Testis (tissue), 3 donors: ENCODE data around the gene NLRP3. TPM values are rescaled to one million over a fixed set of nuclear protein-coding genes. Genes with fewer than 3 reads are reported as not detected.
"Not testable (repeated sequence)": the region's sequence is repeated elsewhere in the genome, so short reads cannot be mapped to it uniquely, and the experiment has no call there.

Experiments used
- DNase-seq: peaks from one replicate; pipeline ENCODE4 v3.0.0-alpha.2; 2019
- H3K27ac ChIP-seq, 2 donors: fragments of 200-600 bp; sonication (generic); one replicate each; pipeline ENCODE4 v1.5.1; 2019
- H3K27me3 ChIP-seq: fragments of 200-600 bp; sonication (generic); one replicate; pipeline ENCODE4 v1.5.1; 2019
- H3K36me3 ChIP-seq: fragments of 200-600 bp; sonication (generic); one replicate; pipeline ENCODE4 v1.5.1; 2017; ENCODE audit warnings: low read depth; ENCODE audit errors: missing control alignments
- H3K4me1 ChIP-seq: fragments of 200-600 bp; sonication (generic); one replicate; pipeline ENCODE4 v1.5.1; 2019
- H3K4me3 ChIP-seq, 2 donors: fragments of 200-600 bp; sonication (generic); one replicate each; pipeline ENCODE4 v1.5.1; 2017 to 2019
- H3K9me3 ChIP-seq: fragments of 200-600 bp; sonication (generic); one replicate; pipeline ENCODE4 v1.5.1; 2017
- POLR2A ChIP-seq: fragments of 450-650 bp; IDR thresholded peaks from one replicate; pipeline ENCODE4 v1.6.1; 2017; ENCODE audit warnings: antibody characterized with exemption, mild to moderate bottlenecking, moderate library complexity
- WGBS, 2 donors: methylation state at CpG; one replicate each; pipeline ENCODE4 v1.1.5; 2018; 5-methylcytosine and 5-hydroxymethylcytosine counted together
- intact Hi-C: fragments of 100-400 bp; cut with DNase I; formaldehyde crosslinking; loops from one replicate; pipeline ENCODE4 v1.15.1; 2023; ENCODE audit warnings: low total_unique reads
- polyA plus RNA-seq: library from polyadenylated mRNA; stranded (reverse); fragments of 350-450 nt; fragmentation: Illumina TruSeq; extraction: RNeasy Lipid Tissue Mini Kit (QIAGEN cat#74804); gene quantifications from one replicate; pipeline ENCODE4 v1.2.3, GENCODE V29; 2014; ENCODE audit warnings: low read depth, low replicate concordance; ENCODE audit not compliant: insufficient read depth
- total RNA-seq, 2 donors: library from RNA; depleted of rRNA; stranded (reverse); fragments of >200 nt; gene quantifications; one replicate each; pipeline ENCODE4 v1.2.3, GENCODE V29; 2016
- TF ChIP-seq, protein P1 (sequence below), 3 experiments: fragments of 450-650 bp in 2 of 3; fragments of 200-600 bp in 1 of 3; sonication (generic) in 1 of 3; IDR thresholded peaks; one replicate each; pipeline ENCODE4 v1.5.1; 2016 to 2019; ENCODE audit warnings: antibody characterized with exemption in 3 of 3, mild to moderate bottlenecking in 2 of 3, moderate library complexity in 1 of 3

NLRP3 gene
- total and polyA plus RNA-seq, 3 donors from 2014 or later = 0.31 to 1.4 (median 0.92) TPM

DNA sequence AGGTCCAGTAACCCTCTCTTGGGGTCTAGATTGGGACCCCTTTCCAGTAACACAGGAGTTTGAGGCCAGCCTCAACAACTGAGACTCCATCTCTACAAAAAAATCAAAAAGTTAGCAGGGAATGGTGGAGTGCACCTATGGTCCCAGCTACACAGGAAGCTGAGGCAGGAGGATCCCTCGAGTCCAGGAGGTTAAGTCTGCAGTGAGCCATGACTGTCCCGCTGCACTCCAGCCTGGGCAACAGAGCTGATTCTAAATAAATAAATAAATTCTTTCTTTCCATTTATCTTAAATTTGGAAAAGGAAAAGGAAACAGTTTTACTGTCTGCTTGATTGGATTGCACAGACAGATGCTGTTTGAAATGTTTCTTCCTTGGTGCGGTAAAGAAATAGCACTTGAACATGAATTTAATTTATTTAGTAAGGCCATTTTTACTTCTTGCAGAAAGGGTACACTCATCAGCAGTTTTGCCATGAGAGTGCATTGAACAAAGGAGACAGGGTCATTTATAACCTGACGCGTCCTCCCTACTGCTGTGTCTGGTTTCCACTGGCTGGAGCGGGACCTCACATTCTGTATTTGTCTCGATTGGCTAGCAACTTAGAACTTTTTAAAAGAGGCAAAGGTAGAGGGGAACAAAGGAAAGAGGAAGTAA lies 47.4 kb upstream of the NLRP3 start:
- no peak for DNase-seq
- no peak overlapping the region for H3K27ac ChIP-seq

DNA sequence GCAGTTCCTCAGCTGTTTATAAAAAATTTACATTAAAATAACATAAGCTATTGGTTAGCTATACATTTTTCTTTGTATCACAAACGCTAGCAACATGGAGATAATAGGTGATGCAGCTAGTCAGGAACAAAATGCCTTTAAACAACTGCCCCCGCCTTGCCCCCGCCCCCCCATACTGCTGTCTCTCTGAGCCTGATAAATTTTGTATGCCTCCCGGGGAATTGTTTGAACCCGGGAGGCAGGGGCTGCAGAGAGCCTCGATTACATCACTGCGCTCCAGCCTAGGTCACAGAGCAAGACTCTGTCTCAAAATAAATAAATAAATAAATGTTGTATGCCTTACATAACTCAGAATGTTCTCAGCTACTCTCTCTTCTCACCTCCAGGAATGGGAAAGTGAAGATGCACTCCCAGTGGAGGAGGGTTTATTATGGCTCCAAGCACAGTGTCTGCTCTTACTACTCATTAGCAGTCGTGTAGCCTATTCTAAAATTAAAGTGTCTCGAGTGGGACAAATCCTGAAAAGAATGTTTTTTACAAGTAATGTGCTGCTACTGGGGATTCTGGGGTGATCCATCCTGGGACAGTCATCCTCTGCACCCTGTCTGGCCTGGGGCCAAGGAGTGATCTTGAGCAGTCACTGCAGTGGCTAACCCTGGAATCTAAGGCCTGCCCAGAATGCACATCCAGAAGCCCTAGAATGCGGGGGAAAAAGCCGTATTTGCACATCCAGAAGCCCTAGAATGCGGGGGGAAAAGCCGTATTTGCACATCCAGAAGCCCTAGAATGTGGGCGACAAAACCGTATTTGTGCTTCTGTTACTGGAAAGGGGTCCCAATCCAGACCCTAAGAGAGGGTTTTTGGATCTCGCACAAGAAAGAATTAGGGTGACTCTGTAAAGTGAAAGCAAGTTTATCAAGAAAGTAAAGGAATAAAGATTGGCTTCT lies 44.9 kb upstream of the NLRP3 start:
- H3K4me1 ChIP-seq = no peaks in the 10 kb centered on the region
- H3K9me3 ChIP-seq = no peaks in the 10 kb centered on the region
- H3K36me3 ChIP-seq = no peaks in the 10 kb centered on the region
- no peak overlapping the region for H3K4me3 ChIP-seq
- intact Hi-C loops = no loop called here
- 61 to 70% methylated on average over 16 of the region's 16 CpGs for WGBS, 2 donors
- no peak for DNase-seq
- H3K27me3 ChIP-seq = no peaks in the 10 kb centered on the region
- TF ChIP-seq POLR2A = no peak
- TF ChIP-seq, protein P1, sequence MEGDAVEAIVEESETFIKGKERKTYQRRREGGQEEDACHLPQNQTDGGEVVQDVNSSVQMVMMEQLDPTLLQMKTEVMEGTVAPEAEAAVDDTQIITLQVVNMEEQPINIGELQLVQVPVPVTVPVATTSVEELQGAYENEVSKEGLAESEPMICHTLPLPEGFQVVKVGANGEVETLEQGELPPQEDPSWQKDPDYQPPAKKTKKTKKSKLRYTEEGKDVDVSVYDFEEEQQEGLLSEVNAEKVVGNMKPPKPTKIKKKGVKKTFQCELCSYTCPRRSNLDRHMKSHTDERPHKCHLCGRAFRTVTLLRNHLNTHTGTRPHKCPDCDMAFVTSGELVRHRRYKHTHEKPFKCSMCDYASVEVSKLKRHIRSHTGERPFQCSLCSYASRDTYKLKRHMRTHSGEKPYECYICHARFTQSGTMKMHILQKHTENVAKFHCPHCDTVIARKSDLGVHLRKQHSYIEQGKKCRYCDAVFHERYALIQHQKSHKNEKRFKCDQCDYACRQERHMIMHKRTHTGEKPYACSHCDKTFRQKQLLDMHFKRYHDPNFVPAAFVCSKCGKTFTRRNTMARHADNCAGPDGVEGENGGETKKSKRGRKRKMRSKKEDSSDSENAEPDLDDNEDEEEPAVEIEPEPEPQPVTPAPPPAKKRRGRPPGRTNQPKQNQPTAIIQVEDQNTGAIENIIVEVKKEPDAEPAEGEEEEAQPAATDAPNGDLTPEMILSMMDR (IDR thresholded peaks at IDR 0.05) = no peak
- H3K27ac ChIP-seq = no peak overlapping the region

More for the DNA sequence above, 47.4 kb upstream of the NLRP3 start:
- Histone ChIP-seq H3K4me1 (no peaks in the 10 kb centered on the region), H3K4me3 (no peak overlapping the region), H3K9me3 (no peaks in the 10 kb centered on the region), H3K27me3 (no peaks in the 10 kb centered on the region), H3K36me3 (no peaks in the 10 kb centered on the region)
- WGBS, 2 donors = 82 to 83% methylated on average over 7 of the region's 7 CpGs
- TF ChIP-seq, protein P1 (IDR thresholded peaks at IDR 0.05) = no peak
- no peak for TF ChIP-seq POLR2A
- intact Hi-C loops = no loop called here

DNA sequence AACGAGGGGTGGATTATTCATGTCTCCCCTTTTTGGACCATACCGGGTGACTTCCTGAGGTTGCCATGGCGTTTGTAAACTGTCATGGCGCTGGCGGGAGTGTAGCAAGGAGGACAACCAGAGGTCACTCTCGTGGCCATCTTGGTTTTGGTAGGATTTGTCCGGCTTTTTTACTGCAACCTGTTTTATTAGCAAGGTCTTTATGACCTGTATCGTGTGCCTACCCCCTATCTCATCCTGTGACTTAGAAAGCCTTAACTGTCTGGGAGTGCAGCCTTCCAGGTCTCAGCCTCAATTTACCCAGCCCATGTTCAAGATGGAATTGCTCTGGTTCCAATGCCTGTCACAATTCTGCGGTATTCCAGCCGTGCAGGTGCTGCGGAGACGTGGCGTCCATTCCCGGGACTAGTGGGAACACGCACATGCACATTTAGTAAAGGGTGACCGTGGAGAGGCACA lies 44.1 kb upstream of the NLRP3 start:
- no peaks in the 10 kb centered on the region for H3K4me1 ChIP-seq
- TF ChIP-seq, protein P1 (IDR thresholded peaks at IDR 0.05) = no peak
- TF ChIP-seq POLR2A = no peak
- WGBS, 2 donors = 63 to 73% methylated on average over 16 of the region's 16 CpGs
- intact Hi-C loops = no loop called here
- DNase-seq = no peak
- H3K27ac ChIP-seq = no peak overlapping the region
- H3K4me3 ChIP-seq = no peak overlapping the region
- no peaks in the 10 kb centered on the region for H3K36me3 ChIP-seq
- H3K27me3 ChIP-seq = no peaks in the 10 kb centered on the region
- no peaks in the 10 kb centered on the region for H3K9me3 ChIP-seq

DNA sequence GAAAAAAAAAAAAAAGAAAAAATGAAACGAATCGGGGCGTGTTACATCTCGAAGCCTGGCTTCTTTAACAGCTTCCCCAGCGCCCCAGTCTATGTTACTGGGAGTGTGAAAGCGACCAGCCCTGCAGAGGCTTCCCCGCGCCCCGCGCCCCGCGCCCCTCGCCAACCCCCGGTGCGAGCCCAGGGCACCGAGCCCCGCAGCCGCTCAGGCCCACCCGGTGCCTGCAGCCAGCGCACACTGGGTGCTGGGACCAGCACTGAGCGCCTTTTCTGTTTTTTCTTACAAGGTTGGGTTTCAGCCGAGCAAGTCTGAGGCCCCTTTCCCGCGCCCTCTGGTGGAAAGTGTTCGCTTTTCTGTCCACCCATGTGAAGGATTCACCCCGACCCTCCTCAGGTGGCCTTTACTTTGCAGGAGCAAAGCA lies 42.2 kb upstream of the NLRP3 start:
- DNase-seq = peak; percentile 69
- H3K4me1 ChIP-seq = no peaks in the 10 kb centered on the region
- no peaks in the 10 kb centered on the region for H3K36me3 ChIP-seq
- 9 to 27% methylated on average over 26 of the region's 26 CpGs for WGBS, 2 donors
- TF ChIP-seq, protein P1 (IDR thresholded peaks at IDR 0.05) = peak; percentile 27 to 53 (median 28)
- TF ChIP-seq POLR2A = no peak
- H3K4me3 ChIP-seq = peak overlapping the region; percentile 27 to 42
- intact Hi-C loops = no loop called here
- H3K27ac ChIP-seq = no peak overlapping the region
- no peaks in the 10 kb centered on the region for H3K27me3 ChIP-seq
- H3K9me3 ChIP-seq = no peaks in the 10 kb centered on the region

DNA sequence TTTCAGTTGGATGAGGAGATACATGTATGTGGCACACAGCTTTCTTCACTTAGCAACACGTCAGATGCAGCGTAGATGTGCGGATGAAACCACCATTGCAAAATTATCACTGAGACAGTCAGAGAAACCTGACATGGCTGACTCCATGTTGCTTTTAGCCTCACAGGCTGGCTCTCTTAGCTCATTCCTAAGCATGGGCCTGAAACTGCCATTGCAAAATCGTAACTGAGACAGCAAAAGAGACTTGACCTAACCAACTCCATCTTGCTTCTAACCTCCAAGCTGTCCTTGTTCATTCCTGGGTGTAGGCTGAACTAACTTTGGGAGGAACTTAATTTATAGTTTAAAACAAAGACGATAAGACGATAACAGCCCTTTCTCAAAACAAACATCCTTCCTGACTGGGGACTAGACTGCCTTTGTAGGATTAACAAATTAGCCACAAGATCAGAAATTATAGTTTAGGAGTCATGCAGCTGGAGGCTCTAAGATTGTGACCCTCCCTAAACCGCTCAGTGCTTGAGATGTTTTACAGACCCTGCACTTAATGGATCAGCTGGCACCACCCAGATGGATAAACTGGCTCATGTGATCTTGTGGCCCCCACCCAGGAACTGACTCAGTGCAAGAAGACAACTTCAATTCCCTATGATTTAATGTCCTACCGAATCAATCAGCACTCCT lies 41.2 kb upstream of the NLRP3 start:
- H3K27ac ChIP-seq, intact Hi-C loops, H3K4me1 ChIP-seq, DNase-seq, H3K9me3 ChIP-seq, H3K27me3 ChIP-seq, H3K4me3 ChIP-seq, H3K36me3 ChIP-seq: not testable (repeated sequence)
- WGBS, 2 donors = 80 to 87% methylated on average over 8 of the region's 8 CpGs
